T47D (cell line): Measurements from ENCODE around the gene ALMS1.
"Not testable (repeated sequence)": the region's sequence is repeated elsewhere in the genome, so short reads cannot be mapped to it uniquely, and the experiment has no call there.

Source experiments
- DNase-seq, 2 experiments: peaks; one replicate each; pipeline versions ENCODE4 v3.0.0 to v3.0.0-alpha.2; 2011 to 2012; ENCODE audit warnings: low read depth in 1 of 2, low spot score in 1 of 2
- JUND ChIP-seq: IDR thresholded peaks from 2 replicates; pipeline ENCODE4 v1.6.1; 2012; ENCODE audit warnings: low read depth
- in situ Hi-C: cut with HindIII; loops from 2 replicates; pipeline ENCODE4 v1.10.0; 2016; ENCODE audit warnings: low sequenced_read_pairs, low pct_unique_long_range_greater_than_20kb

Gene ALMS1

DNA sequence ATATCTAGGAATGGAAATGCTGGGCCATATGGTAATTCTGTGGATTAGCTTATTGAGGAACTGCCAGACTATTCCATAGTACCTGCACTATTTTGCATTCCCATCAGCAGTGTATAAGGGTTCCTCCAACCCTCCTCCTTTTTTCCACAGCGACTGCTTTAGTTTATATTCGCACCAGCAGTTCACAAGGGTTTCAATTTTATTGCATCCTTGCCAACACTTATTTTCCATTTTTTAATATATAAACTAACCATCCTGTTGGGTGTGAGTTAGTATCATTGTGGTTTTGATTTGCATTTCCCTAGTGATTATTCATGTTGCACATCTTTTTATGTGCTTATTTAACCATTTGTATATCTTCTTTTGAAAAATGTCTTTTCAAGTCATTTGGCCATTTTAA is 189.6 kb downstream of the ALMS1 start:
- in situ Hi-C loops = no loop called here
- no peak for DNase-seq
- TF ChIP-seq JUND = no peak

DNA sequence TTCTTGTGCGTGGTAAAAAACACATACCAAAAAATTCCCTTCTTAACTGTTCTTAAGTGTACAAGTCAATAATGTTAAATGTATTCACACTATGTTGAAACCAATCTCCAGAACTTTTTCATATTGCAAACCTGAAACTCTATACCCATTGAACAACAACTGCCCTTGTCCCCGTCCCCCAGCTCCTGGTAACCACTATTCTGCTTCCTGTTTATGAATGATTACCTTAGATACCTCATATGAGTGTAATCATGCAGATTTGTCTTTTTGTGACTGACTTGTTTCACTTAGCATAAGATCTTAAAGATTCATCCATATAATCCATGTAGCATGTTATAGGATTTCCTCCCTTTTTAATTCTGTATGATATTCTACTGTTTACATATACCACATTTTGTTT is 196.7 kb downstream of the ALMS1 start:
- no peak for DNase-seq
- no peak for TF ChIP-seq JUND
- in situ Hi-C loops = no loop called here

DNA sequence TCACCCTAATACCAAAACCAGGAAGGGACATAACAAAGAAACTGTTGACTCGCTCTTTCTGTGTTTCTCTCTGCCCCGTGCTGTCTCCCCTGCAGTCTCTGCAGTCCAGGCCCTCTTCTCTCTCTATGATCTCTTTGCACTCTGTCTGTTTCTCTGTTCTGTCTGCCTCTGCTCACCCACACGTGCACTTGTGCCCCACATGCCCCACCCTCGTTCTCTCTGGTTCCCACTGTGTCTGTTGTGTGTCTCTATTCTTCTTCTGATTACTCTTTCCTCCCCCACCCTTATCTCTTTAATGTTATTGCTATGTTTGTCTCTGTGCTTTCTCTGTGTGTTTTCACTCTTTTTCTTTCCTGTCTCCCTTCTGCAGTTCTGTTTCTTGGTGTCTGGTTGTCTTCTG is 202.5 kb downstream of the ALMS1 start:
- TF ChIP-seq JUND = no peak
- DNase-seq = no peak
- in situ Hi-C loops = no loop called here

DNA sequence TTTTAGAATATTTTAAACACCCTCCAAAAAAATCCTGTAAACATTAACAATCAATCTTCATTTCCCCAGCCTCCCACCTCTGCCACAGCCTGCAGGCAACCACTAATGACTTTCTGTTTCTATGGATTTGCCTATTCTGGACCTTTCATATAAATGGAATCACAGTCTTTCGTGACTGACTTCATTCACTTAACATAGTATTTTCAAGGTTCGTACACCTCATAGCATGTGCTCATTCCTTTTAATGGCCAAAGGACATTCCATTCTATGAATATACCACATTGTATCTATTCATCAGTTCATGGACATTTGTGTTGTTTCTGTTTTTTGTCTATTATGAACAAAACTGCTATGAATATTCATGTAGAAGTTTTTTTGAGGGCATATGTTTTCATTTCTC is 208.0 kb downstream of the ALMS1 start:
- DNase-seq = no peak
- in situ Hi-C loops = no loop called here
- no peak for TF ChIP-seq JUND

DNA sequence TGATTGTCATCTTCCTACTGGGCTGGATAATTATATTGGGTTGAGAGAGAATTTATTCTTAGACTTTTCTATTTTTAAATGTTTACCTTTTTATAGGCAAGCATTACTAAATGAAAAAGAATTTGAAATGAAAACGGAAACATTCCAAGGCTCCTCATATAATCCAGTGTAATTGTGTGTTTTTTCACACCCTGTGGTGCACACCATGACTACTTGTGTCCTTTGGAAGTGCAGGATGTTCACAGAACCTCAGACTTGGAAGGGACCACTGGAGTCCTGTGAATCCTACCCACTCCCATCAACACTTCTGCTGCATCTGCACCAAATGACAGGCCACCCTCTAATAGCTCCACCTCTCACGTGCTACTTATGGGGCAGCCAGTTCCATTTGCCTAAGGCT is 208.6 kb downstream of the ALMS1 start:
- in situ Hi-C loops = no loop called here
- no peak for DNase-seq
- no peak for TF ChIP-seq JUND

DNA sequence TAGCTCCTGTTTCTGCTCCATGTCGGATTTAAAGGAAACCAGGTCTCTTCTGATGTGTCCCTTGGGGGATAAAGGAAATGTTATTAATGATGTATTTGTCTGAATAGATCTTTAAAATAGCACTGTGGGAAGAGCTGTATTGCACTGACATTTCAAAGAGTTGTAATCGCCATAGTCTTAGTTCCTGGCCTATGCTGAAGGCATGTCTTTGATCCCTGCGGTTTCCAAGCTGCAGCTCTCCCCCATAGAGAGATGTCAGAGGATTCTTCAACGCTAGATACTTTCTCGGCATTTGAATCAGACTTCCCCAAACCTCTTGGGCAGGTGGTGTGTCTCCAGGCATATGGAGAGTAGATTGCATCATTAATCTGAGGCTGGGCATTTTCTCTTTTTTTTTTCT is 216.1 kb downstream of the ALMS1 start:
- no peak for DNase-seq
- no peak for TF ChIP-seq JUND
- in situ Hi-C loops = no loop called here

DNA sequence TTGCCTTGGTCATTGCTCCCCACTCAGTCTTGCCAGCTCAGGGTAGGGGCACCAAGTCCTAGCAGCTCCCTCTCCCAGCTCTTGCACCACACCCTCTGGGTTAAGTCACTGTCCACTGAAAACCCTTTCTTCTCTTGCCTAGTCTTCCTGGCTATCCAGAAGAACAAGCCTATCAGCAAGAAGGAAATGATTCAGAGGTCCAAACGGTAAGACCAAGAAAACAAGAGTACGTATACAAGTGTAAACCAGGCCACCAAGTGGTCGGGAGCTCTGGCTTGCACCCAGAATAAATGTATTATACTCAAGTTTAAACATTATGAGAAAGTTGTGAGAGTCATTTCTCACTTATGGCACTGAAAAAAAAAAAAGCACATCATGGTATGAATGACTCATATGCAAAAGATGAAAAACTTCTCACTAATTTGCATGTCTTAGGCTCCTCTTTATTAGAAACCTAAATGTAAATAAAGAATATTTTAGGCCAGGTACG is 217.5 kb downstream of the ALMS1 start:
- in situ Hi-C loops, DNase-seq: not testable (repeated sequence)

DNA sequence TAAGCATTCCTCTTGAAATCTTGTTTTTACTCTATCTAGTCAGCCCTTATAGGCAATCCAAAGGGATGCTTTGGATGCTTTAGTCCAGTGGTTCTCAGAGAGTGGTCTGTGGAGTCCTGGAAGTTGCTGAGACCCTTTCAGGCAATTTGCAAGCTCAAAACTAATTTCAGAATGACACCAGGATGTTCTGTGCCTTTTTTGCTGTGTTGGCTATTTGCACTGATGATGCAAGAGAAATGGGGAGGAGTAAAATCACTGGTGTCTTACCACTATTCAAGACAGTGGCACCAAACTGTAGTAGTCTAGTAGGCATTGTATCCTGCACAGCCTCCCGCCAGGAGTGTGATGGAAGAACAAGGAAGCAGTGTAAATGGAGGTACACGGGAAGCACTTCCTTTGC is 219.0 kb downstream of the ALMS1 start:
- DNase-seq, in situ Hi-C loops: not testable (repeated sequence)

DNA sequence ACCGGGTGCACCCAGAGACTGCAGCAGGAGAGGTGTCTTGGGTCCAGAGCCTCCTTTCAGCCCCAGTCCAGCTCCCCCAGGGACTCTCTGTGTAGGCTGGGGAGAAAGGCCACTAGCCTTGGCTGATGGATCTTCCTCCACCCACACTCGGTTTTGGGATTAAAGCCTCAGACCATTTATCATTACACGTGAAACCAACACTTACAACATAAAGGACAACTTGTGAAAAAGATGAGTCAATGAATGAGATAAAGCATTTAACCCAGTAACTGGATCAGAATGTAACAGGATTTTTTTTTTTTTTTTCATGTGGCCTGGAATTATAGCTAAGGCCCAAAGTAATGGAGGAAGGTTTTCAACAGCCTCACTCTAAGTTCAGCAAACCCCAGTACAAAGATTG is 224.5 kb downstream of the ALMS1 start:
- TF ChIP-seq JUND = no peak
- no peak for DNase-seq
- in situ Hi-C loops = no loop called here

DNA sequence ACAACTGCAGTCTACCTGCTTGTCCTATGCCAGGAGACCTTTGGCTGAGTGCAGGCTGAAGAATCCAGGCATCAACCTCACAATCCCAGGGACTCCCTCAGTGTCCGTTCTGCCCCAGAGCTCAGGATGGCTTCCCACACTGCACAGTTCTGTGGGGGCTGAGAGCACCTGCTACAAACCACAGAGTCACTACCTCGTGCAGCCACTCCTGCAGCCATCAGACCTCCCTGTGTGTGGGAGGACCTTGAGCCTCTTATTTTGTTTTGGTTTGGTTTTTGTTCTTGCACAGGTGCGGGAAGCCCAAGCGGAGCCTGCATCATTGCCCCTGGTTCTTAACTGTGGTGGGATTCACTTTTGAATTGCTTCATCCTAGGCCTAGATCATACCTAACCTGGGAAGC is 225.6 kb downstream of the ALMS1 start:
- no peak for DNase-seq
- no peak for TF ChIP-seq JUND
- in situ Hi-C loops = no loop called here

DNA sequence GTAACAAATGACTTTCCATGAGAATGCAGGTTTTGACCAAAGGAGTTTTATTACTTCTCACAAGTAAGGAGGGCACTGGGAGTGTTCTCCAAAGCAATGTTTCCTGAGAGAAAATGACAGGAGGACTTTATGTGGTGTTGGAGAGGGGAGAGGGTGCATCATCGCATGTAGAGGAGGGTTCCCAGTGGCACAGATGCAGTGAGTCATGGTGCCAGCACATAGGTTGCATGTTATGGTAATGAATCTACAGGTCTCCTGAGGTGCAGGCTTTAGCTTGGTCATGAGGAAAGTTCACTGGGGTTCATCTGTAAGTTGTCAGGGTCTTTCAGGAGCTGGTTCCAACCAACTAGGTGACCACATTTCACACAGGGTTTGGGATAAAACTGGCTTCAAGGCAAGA is 226.2 kb downstream of the ALMS1 start:
- in situ Hi-C loops = no loop called here
- TF ChIP-seq JUND = no peak
- no peak for DNase-seq

DNA sequence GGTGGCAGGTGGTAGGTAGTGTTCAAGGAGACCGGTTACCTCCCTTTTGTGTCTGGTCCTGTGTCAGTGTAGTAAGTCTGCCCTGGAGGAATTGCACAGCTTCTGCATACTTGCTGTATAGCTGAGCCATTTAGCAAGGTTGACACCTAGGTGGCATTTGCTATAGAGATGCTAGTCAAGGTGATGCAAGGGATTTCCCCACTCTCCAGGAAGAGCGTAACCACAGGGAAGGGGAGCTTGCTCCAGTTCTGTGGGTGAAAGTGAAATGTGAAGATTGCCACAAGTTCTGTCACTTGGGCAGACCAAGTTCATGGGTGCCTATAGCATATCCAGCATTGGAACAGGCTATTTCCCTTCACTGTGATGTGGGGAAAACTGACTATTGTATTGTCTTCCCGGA is 228.5 kb downstream of the ALMS1 start:
- no peak for TF ChIP-seq JUND
- in situ Hi-C loops = no loop called here
- DNase-seq = no peak

DNA sequence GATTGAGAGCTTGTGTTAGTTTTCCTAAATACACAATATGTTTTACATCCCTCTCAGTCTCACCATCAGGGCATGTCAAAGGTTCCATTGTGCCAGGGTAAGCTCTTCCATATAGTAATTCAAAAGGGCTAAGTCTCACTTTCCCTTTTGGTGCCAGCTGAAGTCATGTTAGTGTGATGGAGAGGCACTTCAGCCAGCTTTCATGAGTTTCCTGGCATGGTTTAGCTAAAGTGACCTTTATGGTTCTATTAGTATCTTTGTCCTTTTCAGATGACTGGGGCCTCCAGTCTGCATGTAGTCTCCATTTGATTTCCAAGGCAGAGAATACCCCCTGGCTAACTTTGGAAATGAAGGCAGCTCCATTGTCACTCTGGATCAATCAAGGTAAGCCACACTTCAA is 229.4 kb downstream of the ALMS1 start:
- no peak for TF ChIP-seq JUND
- in situ Hi-C loops = no loop called here

DNA sequence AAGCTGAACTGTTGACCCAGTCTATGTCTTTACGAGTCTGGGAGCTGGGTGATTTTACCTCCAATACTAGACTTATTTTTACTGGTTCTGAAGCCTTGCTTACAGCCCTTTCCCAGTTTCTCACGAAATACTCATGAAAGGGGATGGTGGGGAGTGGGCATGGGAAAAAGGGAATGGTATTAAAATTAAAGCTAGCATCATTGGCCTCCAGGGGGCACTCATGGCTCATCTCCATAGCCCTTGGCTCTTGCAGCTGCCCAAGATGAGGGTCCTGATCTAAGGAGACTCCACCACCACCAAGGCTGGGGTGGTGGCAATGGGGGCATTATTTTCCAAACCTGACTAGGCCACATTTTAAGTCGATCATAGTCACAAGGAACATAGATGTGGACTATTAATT is 234.3 kb downstream of the ALMS1 start:
- DNase-seq, in situ Hi-C loops: not testable (repeated sequence)

More for the DNA sequence above, 229.4 kb downstream of the ALMS1 start:
- DNase-seq = no peak

DNA sequence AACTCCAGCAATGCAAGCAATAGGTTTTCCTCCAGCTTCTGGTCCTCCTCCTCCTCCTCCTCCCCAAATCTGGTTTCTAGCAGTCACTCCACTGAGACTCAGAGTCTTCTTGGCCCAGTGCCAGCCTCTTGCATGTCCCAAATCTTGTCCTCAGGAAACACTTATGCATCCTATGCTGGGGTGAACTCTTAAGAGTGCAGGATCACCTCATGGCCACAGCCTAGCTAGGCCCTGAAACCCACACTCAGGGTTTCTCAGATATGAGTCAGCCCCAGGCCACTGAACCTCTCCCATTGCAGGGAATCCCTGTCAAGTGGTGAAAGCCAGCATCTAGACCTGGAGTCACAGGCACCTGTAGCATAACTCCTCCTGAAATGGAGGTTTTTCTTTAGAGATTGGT is 238.4 kb downstream of the ALMS1 start:
- in situ Hi-C loops, DNase-seq: not testable (repeated sequence)

DNA sequence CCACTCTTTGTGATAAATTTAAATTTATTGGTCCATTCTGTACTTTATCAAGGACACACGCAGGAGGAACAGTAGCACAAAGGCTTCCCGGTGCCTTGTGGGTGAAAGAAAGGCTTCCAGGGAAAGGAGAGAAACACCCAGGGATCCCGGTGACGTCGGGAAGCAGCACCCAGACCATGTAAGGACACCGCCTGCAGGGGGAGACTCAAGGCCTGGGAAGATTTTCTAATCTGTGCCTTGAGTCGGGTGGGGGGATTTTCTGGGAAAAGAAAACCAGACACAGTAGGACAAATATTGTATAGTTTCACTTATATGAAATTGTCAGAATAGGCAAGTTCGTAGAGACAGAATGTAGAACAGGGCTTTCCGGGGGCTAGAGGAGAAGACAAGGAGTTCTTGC is 239.0 kb downstream of the ALMS1 start:
- DNase-seq, in situ Hi-C loops: not testable (repeated sequence)

DNA sequence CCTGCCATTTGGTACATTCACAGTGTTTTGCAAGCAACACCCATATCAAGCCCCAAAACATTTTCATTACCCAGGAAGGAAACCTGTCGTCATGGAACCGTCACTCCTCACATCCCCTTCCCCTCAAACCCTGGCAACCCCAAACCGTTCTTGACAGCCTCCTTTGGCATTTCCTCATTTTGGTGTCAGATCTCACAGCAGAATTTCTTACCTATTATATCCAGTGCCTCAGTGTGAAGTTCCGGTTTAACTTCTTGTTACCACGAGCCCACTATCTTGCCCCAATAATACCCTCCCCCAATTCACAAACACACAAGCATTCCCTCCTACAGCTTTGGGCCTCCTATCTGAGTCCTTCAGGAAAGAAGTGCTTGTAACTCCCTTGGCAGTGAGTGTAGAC is 240.6 kb downstream of the ALMS1 start:
- in situ Hi-C loops, DNase-seq: not testable (repeated sequence)

DNA sequence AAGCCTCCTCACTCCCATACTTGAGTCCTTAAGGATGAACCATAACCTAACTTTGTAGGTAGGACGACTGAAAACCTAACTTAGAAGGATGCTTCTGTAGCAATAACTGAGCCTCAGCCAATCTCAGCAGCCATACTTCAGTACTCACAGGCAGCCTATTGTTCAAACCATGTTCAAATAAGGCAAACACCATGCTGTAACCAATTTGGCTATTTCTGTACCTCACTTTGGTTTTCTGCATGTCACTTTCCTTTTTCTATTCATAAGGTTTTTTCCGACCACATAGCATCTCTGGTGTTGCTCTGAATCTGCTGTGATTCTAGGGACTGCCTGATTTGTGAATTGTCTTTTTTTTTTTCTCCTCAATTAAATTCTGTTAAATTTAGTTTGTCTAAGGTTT is 242.9 kb downstream of the ALMS1 start:
- in situ Hi-C loops, DNase-seq: not testable (repeated sequence)

DNA sequence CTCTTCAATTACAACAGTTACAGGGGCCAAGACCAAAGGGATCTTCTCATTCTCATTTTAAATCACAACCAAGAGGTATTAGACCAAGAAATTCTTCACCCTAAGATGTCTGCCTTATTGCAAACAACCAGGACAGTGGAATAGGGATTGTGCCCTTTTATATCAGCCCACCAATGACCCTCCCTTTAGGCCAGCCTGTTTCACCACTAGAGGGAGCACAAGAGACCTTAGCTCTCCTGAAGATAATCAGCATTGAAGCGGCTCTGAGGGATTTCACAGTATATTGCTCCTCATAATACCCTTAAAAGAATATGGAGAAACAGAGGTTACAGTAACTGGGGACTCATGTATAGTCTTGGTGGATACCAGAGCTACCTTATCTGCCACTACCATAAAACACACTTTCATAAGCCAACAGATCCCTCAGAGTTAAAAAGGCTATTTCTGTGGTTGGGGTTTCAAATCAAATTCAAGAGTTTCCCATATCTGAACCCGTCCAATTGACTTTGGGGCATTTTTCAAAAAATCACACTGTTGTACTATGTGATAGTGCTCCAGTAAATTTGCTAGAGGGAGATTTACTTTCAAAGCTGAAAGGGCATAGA is 245.1 kb downstream of the ALMS1 start:
- in situ Hi-C loops = not testable (repeated sequence)

More for the DNA sequence above, 245.1 kb downstream of the ALMS1 start:
- not testable (repeated sequence) for DNase-seq
